GM19035 (cell line): ENCODE results near the gene DSTYK.
"Not testable (repeated sequence)": the region's sequence is repeated elsewhere in the genome, so short reads cannot be mapped to it uniquely, and the experiment has no call there.

Source experiments
- ATAC-seq: cut with Tn5 transposase; IDR thresholded peaks from one replicate; pipeline ENCODE4 v1.9.1; 2021; ENCODE audit not compliant: unreplicated experiment

The DSTYK gene

DNA sequence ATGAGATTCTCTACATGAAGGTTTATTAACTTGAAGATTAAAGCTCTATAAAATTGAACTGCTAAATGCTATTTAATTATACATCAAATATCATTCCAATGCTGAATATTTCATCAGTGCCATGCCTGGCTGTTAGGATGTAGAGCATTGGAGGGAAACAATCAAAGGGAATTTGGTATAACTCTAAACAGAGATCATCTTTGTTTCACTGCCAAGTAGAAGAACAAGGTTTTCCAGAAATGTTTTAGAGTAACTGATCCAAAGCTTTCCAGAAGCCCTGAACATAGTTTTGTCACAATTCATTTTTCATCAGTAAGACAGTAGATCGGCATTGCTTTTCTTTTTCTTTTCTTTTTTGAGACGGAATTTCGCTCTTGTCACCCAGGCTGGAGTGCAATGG is 5.9 kb upstream of the DSTYK start:
- no peak for ATAC-seq

DNA sequence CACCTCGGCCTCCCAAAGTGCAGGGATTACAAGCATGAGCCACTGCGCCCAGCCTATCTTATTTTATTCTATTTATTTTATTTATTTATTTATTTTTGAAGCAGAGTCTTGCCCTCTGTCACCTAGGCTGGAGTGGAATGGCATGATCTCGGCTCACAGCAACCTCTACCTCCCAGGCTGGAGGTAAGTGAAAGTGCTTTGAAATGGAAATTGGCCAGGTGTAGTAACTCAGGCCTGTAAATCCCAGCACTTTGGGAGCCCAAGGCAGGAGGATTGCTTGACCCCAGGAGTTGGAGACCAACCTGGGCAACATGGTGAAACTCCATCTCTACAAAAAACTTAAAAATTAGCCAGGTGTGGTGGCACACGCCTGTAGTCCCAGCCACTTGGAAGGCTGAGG is 5.1 kb upstream of the DSTYK start:
- ATAC-seq, result no peak

DNA sequence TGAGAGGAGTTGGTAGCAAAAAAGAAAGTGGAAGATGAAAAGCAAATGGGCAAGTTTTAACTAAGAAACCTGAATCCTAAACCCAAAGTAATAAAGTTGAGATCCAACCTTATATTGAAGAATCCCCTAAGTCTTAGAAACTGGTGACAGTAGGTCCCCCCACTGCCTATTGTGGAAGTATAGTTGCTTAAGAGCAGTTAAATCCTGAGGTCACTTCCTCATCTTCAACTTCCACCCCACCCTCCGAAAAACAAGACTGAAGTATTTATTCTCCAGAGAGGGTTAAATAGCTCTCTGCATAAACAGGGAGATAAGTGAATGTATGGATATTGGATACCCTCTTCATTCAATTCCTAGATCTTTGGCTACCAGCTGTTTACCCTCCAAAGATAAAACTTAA is 3.3 kb upstream of the DSTYK start:
- ATAC-seq, result no peak

DNA sequence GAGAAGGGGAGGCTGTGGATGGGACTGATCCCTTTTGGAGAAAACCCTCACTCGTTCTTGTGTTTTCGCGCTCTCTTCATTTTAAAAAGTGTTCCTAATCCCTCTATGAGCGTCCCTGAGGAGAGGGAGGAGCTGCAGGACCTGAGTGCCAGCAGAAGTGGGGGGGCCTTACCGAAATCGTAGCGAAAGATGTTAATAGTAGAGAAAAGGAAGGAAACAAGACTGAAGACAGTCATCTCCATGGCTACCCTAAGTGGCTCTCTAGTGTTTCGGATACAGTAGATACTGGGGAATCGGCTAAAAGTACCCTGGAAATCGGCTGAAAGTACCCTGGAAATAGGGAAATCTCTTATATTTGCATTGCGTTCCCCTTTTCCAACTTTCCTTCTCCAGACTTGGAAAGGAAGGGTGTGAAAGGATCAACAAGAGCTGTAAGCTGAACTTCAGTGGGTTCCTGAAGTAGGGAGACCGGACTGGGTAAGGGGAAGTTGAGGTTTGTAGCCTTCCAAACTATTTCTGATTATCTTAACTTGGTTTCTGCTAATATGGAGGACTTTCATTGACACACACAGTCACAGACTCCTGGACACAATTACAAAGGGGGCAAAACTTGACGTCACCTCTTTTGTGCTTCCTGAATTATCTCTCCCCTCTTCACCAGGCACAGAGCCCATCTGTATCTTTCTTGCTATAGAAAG is 486 bp upstream of the DSTYK start:
- ATAC-seq, result peak; percentile 20

DNA sequence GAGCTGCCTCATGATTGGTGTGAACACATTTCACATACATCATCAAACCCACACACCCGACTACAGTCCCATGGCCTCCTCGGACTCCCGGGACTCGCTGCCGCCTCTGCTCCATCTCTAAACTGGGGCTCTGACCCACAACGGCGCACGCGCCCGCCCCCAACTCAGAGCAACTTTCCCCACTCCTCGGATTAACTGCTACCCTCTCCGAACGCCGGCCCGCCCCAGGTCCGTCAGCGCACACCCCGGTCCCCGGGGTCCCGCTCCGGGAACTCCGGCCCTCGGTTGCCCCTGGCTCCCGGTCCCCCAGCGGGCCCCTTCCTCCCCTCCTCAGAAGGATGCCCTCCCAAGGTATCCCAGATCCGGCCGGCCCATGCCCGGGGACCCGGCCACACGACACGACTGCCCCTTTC is 740 bp downstream of the DSTYK start:
- ATAC-seq, result peak; percentile 27

DNA sequence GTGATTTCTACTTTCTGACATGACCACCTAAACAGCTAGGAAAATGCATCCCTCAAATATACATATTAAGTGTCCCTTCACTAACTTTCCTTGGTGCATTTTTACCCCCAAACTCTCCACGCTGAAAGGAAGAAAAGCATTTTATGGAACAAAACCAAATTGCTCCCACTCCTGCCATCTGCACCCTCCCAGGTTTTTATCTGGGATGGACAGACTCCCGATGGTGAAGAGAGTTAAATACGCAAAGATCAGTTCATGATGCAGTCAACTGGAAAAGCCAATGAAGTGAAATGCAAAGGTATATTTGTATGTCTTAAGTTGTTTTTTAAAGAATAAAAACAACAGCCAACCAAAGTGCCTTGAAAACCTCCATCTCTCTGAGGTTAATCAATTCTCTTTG is 2.7 kb downstream of the DSTYK start:
- ATAC-seq, result no peak

DNA sequence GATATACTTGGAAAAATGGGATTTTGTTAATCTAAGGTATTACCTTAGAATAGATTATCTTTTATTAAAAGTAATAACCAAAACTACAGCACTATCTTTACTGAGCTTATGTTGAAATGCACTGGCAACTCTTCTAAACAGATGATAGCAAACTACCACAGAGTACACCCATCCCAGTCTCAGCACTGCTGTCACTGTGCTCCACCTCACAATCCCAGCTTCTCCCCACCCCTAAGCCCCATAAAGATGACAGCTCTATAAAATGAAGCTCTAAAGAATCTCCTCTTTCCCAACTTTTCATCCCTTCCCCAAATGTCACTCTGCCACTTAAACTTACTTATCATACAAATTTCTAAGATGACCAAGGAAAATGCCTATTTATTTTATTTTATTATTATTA is 6.4 kb downstream of the DSTYK start:
- no peak for ATAC-seq

DNA sequence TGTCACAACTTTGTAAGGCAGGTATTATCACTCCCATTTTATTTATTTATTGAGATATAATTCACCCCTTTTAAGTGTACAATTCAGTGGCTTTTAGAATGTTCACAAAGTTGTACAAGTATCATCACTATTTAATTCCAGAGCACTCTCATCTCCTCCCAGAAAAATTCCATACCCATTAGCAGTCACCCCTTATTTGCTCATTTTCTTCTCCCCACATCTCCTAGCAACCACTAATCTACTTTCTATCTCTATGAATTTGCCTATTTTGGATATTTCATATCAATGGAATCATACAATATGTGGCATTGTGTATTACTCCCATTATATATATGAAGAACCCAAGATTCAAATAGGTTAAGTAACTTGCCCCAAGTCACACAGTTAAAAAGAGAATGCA is 7.0 kb downstream of the DSTYK start:
- no peak for ATAC-seq

DNA sequence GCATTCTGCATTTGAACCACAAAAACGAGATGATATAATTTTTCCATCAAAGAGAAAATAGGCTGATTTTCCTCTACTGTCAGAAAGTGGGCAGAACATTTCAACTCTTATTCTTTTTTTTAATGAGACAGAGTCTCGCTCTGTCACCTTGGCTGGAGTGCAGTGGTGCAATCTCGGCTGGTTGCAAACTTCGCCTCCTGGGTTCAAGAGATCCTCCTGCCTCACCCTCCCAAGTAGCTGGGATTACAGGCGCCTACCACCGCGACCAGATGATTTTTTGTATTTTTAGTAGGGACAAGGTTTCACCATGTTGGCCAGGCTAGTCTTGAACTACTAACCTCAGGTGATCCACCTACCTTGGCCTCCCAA is 11.6 kb downstream of the DSTYK start:
- no peak for ATAC-seq

DNA sequence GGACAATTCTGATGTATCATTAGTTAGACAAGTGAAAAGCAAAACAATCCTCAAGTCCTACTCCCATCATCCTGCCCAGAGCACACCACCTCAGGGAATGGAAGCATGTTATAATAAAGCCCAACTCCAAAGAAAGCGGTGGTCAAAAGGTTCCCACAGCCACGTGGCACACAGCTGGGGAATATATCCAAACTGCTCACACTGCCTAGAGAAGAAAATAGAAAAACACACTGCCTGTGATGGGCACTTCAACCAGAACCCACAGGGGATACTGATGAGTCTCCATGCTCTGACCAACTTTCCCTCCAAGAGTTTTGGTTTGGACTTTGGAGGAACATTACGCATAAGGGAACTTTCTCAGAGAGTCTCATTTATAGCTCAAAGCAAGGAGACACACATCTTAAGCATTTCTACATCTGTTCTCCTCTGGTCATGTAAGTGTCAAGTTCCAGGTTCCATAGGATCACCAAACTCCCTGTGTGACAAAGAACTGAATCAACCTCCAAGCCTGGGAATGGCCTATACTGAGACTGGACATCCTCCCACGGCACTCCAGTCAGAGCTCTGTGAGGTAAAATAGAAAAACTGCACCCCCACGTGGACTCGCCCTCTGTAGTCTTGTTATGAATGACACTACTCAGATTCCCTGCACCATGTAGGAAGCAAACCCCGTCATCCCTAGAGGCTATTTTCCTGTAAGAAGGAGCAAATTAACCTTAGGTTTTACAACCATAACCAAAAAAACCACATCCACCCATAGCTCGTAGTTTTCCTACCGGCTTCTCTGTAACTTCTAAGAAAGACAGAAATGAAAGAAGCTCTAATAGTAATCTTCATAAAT is 12.2 kb downstream of the DSTYK start:
- no peak for ATAC-seq

DNA sequence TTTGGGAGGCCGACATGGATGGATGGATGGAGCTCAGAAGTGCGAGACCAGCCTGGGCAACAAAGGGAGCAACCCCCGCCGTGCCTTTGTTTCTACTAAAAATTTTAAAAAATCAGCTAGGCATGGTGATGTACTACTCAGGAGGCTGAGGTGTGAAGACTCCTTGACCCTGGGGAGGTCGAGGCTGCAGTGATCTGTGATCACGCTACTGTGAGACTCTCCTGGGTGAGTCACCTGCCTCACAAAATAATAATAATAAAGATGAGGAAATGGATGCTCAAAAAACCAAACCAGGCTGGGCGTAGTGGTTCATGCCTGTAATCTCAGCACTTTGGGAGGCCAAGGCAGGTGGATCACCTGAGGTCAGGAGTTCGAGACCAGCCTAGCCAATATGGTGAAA is 19.2 kb downstream of the DSTYK start:
- ATAC-seq, result no peak

DNA sequence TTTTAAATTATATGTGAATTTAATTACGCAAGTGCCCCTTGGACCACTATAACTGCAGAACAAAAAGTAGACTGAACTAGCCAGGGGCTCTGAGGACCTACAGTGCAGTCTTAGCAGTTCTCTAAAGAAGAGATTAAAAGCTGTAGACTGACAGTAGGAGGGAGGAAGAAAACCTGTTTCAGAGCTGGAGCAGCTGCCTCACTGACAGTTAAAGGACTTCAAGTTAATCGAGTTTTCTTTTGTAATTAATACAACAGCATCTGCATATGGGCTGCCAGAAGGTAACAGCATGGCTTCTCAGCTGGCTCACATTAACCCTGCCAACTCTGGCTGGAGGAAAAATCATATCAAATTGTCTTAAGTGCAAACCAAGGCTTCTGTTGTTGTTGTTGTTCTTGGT is 19.9 kb downstream of the DSTYK start:
- ATAC-seq, result no peak

DNA sequence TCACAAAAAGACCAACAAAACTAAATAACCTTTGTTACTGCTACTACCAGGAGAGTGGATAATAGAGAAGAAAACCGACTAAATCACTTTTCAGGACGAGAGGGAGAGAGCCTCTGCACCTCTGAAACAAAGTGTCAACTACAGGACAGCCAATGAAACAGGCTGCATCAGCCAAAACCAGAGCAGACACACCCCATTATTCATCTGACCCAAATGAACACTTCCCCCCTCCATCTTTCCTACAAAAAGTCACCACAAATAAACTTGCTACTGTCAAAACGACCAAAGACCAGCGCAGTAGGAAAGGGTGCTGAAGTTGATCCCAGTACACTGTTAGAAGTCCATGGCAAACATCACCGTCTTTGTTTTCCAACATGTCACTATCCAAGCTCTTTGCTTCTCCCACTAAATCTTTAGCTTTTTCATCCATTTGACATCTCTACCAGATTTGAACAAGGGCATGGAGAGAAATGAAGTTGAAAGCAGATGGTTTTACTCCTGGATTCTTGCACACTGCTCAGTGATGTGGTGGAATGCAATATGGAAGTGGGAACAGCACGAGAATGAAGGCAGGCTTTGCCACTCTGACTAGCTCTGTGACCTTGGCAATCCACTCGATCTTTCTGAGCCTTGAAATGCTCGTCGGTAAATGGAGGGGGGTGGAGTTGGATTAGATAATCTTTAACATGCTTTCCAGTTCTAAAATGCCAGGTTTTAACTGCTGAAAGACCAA is 20.5 kb downstream of the DSTYK start:
- no peak for ATAC-seq

DNA sequence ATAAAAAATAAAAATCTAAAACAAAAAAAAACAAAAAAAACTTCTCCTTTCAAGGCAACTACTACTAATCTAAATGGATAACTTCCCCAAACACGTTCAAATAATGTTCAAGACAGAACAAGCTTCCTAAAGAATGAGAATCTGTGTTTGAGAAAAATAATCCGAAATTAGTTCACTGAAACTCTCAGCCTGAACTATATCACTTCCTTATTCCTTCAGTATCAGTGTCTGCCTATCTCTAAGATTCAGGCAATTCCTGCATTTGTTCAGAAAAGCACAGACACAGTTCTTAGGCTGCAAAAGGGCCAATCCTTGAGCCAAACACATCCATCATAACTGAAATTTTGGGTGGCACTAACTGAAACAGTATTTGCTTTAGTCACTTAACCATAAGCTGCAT is 22.4 kb downstream of the DSTYK start:
- ATAC-seq, result no peak

DNA sequence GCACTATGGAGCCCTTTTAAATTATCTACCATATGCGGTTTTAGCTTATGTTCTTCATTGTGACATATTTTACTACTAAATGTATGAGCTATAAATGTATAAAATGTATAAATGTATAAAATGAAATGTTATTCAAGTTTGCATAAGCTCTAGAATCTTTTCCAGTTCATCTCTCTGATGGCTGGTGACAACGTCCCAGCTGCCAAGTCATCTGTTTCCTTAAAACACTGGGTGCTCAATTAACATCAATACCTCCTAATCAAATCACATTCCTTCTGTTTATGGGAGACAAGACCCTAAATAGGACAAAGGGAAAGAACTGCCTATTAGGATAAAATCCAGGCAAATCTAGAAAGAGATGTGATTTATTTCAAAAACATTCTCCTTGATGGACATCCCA is 22.9 kb downstream of the DSTYK start:
- no peak for ATAC-seq

DNA sequence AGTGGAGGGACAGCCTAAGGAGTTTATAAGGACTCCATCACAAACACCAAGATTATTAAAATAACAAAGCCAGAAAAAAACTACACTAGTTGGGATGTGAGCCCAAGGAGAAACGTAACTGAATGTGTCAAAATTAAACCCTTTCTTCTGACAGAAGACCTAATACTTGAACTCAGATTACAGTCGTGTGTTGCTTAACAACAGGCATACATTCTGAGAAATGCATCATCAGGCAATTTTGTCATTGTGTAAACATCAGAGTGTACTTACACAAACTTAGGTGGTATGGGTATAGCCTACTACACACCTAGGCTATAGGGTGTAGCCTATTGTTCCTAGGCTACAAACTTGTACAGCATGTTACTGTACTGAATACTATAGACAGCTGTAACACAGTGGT is 23.4 kb downstream of the DSTYK start:
- ATAC-seq, result no peak

DNA sequence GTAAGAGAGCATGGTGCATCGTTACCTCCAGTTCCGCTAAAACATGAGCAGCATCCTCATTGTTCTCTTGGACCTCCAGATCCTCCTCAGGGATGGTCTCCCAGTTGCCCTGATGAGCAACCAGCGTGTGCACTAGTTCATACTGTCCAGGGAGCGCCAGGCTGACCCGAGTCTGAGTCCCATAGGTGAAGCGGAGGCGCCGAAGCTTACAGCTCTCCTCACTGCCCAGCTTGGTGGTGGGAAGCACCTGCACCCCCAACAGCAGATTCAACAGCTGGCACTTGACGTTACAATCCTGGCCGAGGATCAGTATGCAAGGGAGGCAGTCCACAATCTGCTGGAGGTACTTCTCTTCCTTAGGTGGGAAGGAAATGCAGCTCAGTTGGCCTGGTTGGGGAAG is 24.1 kb downstream of the DSTYK start:
- no peak for ATAC-seq

DNA sequence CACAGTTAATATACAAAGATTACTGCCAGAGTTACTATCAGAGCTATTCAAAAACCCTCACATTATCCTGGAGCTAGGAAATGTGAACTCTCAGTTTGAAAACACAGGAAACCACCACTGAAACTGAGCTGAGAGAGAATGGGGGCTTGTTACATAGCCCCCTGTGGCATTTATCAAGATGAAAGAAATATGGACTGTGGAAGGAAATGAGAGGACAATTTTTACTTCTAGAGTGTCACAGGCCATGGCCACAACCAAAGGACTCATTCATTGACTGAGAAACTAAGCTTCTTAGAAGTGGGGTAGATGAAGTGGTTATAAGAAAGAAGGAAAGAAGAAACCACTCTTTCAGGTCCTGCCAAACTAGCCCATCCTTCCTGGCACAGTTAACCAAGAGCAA is 25.3 kb downstream of the DSTYK start:
- ATAC-seq, result no peak

DNA sequence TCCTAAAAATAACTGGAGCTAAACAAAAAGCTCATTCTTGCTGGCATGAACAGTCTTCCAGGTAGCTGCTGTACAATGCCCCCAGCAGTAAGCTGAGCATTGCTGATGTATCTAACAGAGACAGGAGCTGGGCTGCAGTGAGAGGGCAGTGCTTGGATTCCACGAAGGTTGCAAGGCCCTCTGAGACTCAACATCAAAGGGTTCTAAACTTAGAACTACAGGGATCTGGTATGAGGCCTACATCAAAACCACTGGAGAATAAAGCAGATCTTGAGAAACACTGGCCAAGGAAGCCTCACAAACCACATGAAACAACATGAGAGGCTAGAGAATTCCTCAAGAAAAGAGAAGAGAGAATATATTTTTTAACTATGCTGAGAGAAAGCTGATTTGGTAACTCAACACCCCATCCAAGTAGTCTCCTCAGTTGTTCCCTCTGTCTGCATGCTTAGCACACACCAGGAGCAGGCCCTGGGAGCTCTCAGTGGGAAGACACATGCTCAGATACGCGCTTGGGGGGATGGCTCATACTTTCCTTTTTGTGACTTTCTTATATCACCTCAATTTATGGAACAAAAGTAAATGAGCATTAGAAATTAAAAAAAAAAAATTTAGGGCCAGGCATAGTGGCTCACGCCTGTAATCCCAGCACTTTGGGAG is 27.7 kb downstream of the DSTYK start:
- no peak for ATAC-seq

DNA sequence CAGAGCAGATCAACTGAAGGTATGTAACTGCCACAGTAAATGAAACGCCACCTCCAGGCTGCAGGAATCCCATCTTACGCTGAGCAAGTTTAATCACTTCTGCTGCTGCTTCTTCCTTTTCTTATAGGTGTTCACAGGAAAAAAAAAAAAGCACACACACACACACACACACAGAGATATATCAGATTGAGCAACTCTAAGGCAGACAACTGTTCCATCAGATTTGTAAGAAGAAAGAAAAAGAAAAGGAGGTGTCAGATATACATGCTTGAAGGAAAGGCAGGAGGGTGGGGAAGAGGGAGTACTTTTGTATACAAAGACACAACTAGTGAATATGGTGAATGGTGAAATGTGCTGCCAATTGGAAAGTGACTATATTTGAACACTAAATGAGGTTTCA is 28.6 kb downstream of the DSTYK start:
- no peak for ATAC-seq

DNA sequence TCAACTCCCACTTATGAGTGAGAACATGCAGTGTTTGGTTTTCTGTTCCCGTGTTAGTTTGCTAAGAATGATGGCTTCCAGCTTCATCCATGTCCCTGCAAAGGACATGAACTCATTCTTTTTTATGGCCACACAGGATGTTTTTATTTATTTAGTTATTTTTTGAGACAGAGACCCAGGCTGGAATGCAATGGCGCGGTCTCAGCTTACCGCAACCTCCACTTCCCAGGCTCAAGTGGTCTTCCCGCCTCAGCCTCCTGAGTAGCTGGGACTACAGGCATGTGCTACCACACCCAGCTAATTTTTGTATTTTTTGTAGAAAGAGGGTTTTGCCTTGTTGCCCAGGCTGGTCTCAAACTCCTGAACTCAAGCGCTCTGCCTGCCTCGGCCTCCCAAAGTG is 31.2 kb downstream of the DSTYK start:
- not testable (repeated sequence) for ATAC-seq

DNA sequence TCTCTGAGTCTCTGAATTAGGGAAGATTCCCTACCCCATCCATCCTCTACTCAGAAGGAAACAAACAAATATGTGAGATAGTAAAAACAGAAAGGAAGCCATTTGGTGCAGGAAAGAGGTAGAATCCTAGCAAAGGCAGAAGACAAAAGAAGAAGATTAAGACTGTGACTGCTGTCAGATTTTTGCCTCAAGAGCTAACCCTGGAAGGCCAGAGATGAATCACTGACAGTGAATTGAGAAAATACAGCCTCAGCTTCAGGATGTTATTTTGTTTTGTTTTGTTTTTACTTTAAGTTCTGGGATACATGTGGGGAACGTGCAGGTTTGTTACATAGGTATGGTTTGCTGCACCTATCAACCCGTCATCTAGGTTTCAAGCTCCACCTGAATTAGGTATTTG is 31.7 kb downstream of the DSTYK start:
- no peak for ATAC-seq
